Right lobe of liver (tissue), 4 donors: Measurements from ENCODE around the gene TBC1D23.
"Not testable (repeated sequence)": the region's sequence is repeated elsewhere in the genome, so short reads cannot be mapped to it uniquely, and the experiment has no call there.

Experiments used
- POLR2A ChIP-seq: fragments of 450-650 bp; IDR thresholded peaks from one replicate; pipeline ENCODE4 v1.6.1; 2017; ENCODE audit warnings: antibody characterized with exemption, mild to moderate bottlenecking
- TF ChIP-seq, protein P1 (sequence below), 4 donors: fragments of 200-600 bp in 3 of 4; fragments of 450-650 bp in 1 of 4; IDR thresholded peaks; one replicate each; pipeline versions ENCODE4 v1.5.1 to v1.8.0; 2016 to 2022; ENCODE audit warnings: antibody characterized with exemption in 4 of 4, mild to moderate bottlenecking in 2 of 4
- donor health status: DM: no; HTN: no; CAD: no.
- donor health status: DM: no; HTN: no; CAD: no.
- donor health status: DM: no; HTN: yes; CAD: no.

DNA sequence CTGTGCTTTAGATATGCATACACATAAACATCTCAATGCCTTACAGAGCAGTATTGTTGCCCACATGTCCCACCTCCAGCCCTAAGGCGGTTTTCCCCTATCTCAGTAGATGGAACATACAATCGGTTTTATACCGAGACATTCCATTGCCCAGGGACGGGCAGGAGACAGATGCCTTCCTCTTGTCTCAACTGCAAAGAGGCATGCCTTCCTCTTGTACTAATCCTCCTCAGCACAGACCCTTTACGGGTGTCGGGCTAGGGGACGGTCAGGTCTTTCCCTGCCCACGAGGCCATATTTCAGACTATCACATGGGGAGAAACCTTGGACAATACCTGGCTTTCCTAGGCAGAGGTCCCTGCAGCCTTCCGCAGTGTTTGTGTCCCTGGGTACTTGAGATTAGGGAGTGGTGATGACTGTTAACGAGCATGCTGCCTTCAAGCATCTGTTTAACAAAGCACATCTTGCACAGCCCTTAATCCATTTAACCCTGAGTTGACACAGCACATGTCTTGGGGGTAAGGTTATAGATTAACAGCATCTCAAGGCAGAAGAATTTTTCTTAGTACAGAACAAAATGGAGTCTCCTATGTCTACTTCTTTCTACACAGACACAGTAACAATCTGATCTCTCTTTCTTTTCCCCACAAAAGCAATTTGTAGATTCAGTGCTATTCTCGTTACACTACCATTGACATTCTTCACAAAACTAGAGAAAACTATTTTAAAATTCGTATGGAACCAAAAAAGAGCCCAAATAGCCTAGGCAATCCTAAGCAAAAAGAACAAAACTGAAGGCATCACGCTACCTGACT, 12.2 kb downstream of the TBC1D23 start:
- TF ChIP-seq POLR2A, result not testable (repeated sequence)
- TF ChIP-seq, protein P1, sequence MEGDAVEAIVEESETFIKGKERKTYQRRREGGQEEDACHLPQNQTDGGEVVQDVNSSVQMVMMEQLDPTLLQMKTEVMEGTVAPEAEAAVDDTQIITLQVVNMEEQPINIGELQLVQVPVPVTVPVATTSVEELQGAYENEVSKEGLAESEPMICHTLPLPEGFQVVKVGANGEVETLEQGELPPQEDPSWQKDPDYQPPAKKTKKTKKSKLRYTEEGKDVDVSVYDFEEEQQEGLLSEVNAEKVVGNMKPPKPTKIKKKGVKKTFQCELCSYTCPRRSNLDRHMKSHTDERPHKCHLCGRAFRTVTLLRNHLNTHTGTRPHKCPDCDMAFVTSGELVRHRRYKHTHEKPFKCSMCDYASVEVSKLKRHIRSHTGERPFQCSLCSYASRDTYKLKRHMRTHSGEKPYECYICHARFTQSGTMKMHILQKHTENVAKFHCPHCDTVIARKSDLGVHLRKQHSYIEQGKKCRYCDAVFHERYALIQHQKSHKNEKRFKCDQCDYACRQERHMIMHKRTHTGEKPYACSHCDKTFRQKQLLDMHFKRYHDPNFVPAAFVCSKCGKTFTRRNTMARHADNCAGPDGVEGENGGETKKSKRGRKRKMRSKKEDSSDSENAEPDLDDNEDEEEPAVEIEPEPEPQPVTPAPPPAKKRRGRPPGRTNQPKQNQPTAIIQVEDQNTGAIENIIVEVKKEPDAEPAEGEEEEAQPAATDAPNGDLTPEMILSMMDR (IDR thresholded peaks at IDR 0.05), result not testable (repeated sequence)
